Lower leg skin (tissue), 3 donors: ENCODE measurements around the gene DOCK3.

Source experiments
- POLR2A ChIP-seq, 2 donors: fragments of 450-650 bp; IDR thresholded peaks; one replicate each; pipeline ENCODE4 v1.6.1; 2016 to 2017; ENCODE audit warnings: antibody characterized with exemption in 2 of 2, mild to moderate bottlenecking in 1 of 2, moderate library complexity in 1 of 2
- TF ChIP-seq, protein P1 (sequence below), 3 donors: fragments of 450-650 bp; IDR thresholded peaks; one replicate each; pipeline ENCODE4 v1.5.1; 2016; ENCODE audit warnings: antibody characterized with exemption in 3 of 3, mild to moderate bottlenecking in 3 of 3, moderate library complexity in 2 of 3

DNA sequence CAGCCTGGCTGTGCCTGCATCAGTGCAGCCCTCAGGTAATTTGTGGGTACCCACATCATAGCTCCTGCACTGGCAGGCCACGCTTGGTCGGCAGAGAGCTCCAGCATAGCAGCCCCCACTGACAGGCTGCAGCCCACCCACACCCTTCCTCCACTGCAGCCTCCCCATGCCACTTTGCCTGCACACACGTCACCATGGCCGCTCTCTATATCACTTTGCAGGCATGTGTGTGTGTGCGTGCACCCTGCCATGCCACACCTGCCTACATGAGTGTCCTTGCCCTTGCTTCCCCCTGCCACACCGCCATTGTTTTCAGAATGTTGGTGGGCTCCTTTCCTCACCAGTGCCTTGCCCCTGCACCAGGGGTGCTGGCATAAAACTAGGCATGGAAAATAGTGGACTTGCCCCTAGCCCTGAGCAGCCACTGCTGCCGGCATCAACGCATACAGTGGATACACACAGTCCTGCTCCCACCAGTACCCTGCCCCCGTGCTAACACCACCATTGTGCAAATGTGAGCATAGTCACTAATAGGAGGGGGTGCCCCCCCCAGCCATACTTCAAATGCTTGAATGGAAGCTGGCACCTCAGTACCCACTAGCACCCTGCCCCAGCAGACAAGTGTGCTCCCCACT lies 431.6 kb downstream of the DOCK3 start:
- TF ChIP-seq POLR2A (IDR thresholded peaks at IDR 0.05): no peak
- TF ChIP-seq, protein P1, sequence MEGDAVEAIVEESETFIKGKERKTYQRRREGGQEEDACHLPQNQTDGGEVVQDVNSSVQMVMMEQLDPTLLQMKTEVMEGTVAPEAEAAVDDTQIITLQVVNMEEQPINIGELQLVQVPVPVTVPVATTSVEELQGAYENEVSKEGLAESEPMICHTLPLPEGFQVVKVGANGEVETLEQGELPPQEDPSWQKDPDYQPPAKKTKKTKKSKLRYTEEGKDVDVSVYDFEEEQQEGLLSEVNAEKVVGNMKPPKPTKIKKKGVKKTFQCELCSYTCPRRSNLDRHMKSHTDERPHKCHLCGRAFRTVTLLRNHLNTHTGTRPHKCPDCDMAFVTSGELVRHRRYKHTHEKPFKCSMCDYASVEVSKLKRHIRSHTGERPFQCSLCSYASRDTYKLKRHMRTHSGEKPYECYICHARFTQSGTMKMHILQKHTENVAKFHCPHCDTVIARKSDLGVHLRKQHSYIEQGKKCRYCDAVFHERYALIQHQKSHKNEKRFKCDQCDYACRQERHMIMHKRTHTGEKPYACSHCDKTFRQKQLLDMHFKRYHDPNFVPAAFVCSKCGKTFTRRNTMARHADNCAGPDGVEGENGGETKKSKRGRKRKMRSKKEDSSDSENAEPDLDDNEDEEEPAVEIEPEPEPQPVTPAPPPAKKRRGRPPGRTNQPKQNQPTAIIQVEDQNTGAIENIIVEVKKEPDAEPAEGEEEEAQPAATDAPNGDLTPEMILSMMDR (IDR thresholded peaks at IDR 0.05): no peak
